Measurements from ENCODE around the gene CYTH3.

Gene CYTH3

GRCh38 chr7:6256109-6256483, 16.3 kb downstream of the CYTH3 start:
- H3K9me3 Mint-ChIP-seq, result no peaks in the 10 kb centered on the region
- no peak overlapping the region for H3K4me3 Mint-ChIP-seq
- ATAC-seq, result no peak
- H3K4me1 Mint-ChIP-seq, result peaks cover 34% of the 10 kb centered on the region
- no peaks in the 10 kb centered on the region for H3K36me3 Mint-ChIP-seq
- peaks cover 11% of the 10 kb centered on the region for H3K27me3 Mint-ChIP-seq
- peak overlapping the region; percentile 56 for H3K27ac Mint-ChIP-seq

GRCh38 chr7:6254866-6255265, 17.6 kb downstream of the CYTH3 start:
- no peak for ATAC-seq
- Mint-ChIP-seq H3K9me3 (no peaks in the 10 kb centered on the region), H3K27ac (no peak overlapping the region), H3K4me3 (no peak overlapping the region), H3K36me3 (no peaks in the 10 kb centered on the region), H3K4me1 (peaks cover 34% of the 10 kb centered on the region), H3K27me3 (peaks cover 23% of the 10 kb centered on the region)

GRCh38 chr7:6252748-6253147, 19.7 kb downstream of the CYTH3 start:
- peaks cover 43% of the 10 kb centered on the region for H3K27me3 Mint-ChIP-seq
- H3K9me3 Mint-ChIP-seq, result no peaks in the 10 kb centered on the region
- ATAC-seq, result no peak
- H3K4me3 Mint-ChIP-seq, result no peak overlapping the region
- no peak overlapping the region for H3K27ac Mint-ChIP-seq
- H3K4me1 Mint-ChIP-seq, result peaks cover 19% of the 10 kb centered on the region
- H3K36me3 Mint-ChIP-seq, result no peaks in the 10 kb centered on the region

- Mint-ChIP-seq H3K4me3 (no peak overlapping the region), H3K4me1 (peaks cover 15% of the 10 kb centered on the region), H3K27me3 (peaks cover 43% of the 10 kb centered on the region), H3K27ac (no peak overlapping the region), H3K36me3 (no peaks in the 10 kb centered on the region), H3K9me3 (no peaks in the 10 kb centered on the region)
- ATAC-seq, result no peak
These were observed 20.1 kb downstream of the CYTH3 start for GRCh38 chr7:6252341-6252746.

- Mint-ChIP-seq H3K36me3 (no peaks in the 10 kb centered on the region), H3K4me1 (peaks cover 8% of the 10 kb centered on the region), H3K27me3 (peaks cover 43% of the 10 kb centered on the region), H3K27ac (no peak overlapping the region), H3K4me3 (no peak overlapping the region), H3K9me3 (no peaks in the 10 kb centered on the region)
- no peak for ATAC-seq
These were observed 20.8 kb downstream of the CYTH3 start for GRCh38 chr7:6251653-6252052.

GRCh38 chr7:6250364-6250833, 22.0 kb downstream of the CYTH3 start:
- Mint-ChIP-seq H3K27me3 (peaks cover 43% of the 10 kb centered on the region), H3K9me3 (no peaks in the 10 kb centered on the region), H3K36me3 (no peaks in the 10 kb centered on the region), H3K27ac (no peak overlapping the region), H3K4me1 (no peaks in the 10 kb centered on the region), H3K4me3 (no peak overlapping the region)
- ATAC-seq, result no peak

- no peaks in the 10 kb centered on the region for H3K9me3 Mint-ChIP-seq
- H3K27me3 Mint-ChIP-seq, result peaks cover 43% of the 10 kb centered on the region
- H3K4me3 Mint-ChIP-seq, result no peak overlapping the region
- ATAC-seq, result no peak
- H3K27ac Mint-ChIP-seq, result no peak overlapping the region
- H3K4me1 Mint-ChIP-seq, result no peaks in the 10 kb centered on the region
- H3K36me3 Mint-ChIP-seq, result no peaks in the 10 kb centered on the region
These were observed 23.4 kb downstream of the CYTH3 start for GRCh38 chr7:6249043-6249442.

GRCh38 chr7:6248581-6248980, 23.8 kb downstream of the CYTH3 start:
- ATAC-seq, result no peak
- Mint-ChIP-seq H3K27me3 (peaks cover 43% of the 10 kb centered on the region), H3K27ac (no peak overlapping the region), H3K4me1 (no peaks in the 10 kb centered on the region), H3K36me3 (no peaks in the 10 kb centered on the region), H3K9me3 (no peaks in the 10 kb centered on the region), H3K4me3 (no peak overlapping the region)

- Mint-ChIP-seq H3K4me3 (no peak overlapping the region), H3K36me3 (no peaks in the 10 kb centered on the region), H3K27me3 (peaks cover 35% of the 10 kb centered on the region), H3K4me1 (no peaks in the 10 kb centered on the region), H3K9me3 (no peaks in the 10 kb centered on the region), H3K27ac (no peak overlapping the region)
- ATAC-seq, result no peak
These were observed 26.0 kb downstream of the CYTH3 start for GRCh38 chr7:6246251-6246917.

- Mint-ChIP-seq H3K4me3 (no peak overlapping the region), H3K27ac (no peak overlapping the region), H3K36me3 (no peaks in the 10 kb centered on the region), H3K9me3 (no peaks in the 10 kb centered on the region), H3K4me1 (no peaks in the 10 kb centered on the region), H3K27me3 (peaks cover 12% of the 10 kb centered on the region)
- ATAC-seq, result no peak
These were observed 28.4 kb downstream of the CYTH3 start for GRCh38 chr7:6244021-6244420.

GRCh38 chr7:6243168-6243567, 29.3 kb downstream of the CYTH3 start:
- Mint-ChIP-seq H3K9me3 (no peaks in the 10 kb centered on the region), H3K4me1 (no peaks in the 10 kb centered on the region), H3K27me3 (peaks cover 4% of the 10 kb centered on the region), H3K27ac (no peak overlapping the region), H3K4me3 (no peak overlapping the region), H3K36me3 (no peaks in the 10 kb centered on the region)
- no peak for ATAC-seq

GRCh38 chr7:6242561-6242960, 29.9 kb downstream of the CYTH3 start:
- ATAC-seq, result no peak
- no peaks in the 10 kb centered on the region for H3K27me3 Mint-ChIP-seq
- no peaks in the 10 kb centered on the region for H3K36me3 Mint-ChIP-seq
- no peaks in the 10 kb centered on the region for H3K4me1 Mint-ChIP-seq
- H3K9me3 Mint-ChIP-seq, result no peaks in the 10 kb centered on the region
- no peak overlapping the region for H3K27ac Mint-ChIP-seq
- no peak overlapping the region for H3K4me3 Mint-ChIP-seq

- no peak overlapping the region for H3K27ac Mint-ChIP-seq
- H3K4me3 Mint-ChIP-seq, result no peak overlapping the region
- no peaks in the 10 kb centered on the region for H3K36me3 Mint-ChIP-seq
- H3K27me3 Mint-ChIP-seq, result no peaks in the 10 kb centered on the region
- H3K4me1 Mint-ChIP-seq, result no peaks in the 10 kb centered on the region
- no peaks in the 10 kb centered on the region for H3K9me3 Mint-ChIP-seq
- ATAC-seq, result no peak
These were observed 30.8 kb downstream of the CYTH3 start for GRCh38 chr7:6241607-6241973.

- H3K27ac Mint-ChIP-seq, result no peak overlapping the region
- peaks cover 12% of the 10 kb centered on the region for H3K4me1 Mint-ChIP-seq
- no peaks in the 10 kb centered on the region for H3K36me3 Mint-ChIP-seq
- no peaks in the 10 kb centered on the region for H3K9me3 Mint-ChIP-seq
- H3K27me3 Mint-ChIP-seq, result no peaks in the 10 kb centered on the region
- H3K4me3 Mint-ChIP-seq, result no peak overlapping the region
- ATAC-seq, result no peak
These were observed 34.0 kb downstream of the CYTH3 start for GRCh38 chr7:6238309-6238925.

- no peak overlapping the region for H3K27ac Mint-ChIP-seq
- H3K4me1 Mint-ChIP-seq, result peaks cover 17% of the 10 kb centered on the region
- no peaks in the 10 kb centered on the region for H3K27me3 Mint-ChIP-seq
- H3K4me3 Mint-ChIP-seq, result no peak overlapping the region
- no peak for ATAC-seq
- H3K36me3 Mint-ChIP-seq, result no peaks in the 10 kb centered on the region
- H3K9me3 Mint-ChIP-seq, result no peaks in the 10 kb centered on the region
These were observed 34.7 kb downstream of the CYTH3 start for GRCh38 chr7:6237730-6238129.

- H3K36me3 Mint-ChIP-seq, result no peaks in the 10 kb centered on the region
- H3K4me1 Mint-ChIP-seq, result peaks cover 24% of the 10 kb centered on the region
- peaks cover 7% of the 10 kb centered on the region for H3K27me3 Mint-ChIP-seq
- no peak overlapping the region for H3K27ac Mint-ChIP-seq
- ATAC-seq, result no peak
- H3K9me3 Mint-ChIP-seq, result no peaks in the 10 kb centered on the region
- H3K4me3 Mint-ChIP-seq, result no peak overlapping the region
These were observed 35.4 kb downstream of the CYTH3 start for GRCh38 chr7:6237011-6237410.

Measured in stimulated activated memory B cell treated with anti-CD40 and anti-IgM and Interleukin-4, amounts not matched to agents 10 μg/mL and 1 μg/mL and 100 μg/mL, for 72 hours (primary cell).